ENCODE data around the gene EED.

DNA sequence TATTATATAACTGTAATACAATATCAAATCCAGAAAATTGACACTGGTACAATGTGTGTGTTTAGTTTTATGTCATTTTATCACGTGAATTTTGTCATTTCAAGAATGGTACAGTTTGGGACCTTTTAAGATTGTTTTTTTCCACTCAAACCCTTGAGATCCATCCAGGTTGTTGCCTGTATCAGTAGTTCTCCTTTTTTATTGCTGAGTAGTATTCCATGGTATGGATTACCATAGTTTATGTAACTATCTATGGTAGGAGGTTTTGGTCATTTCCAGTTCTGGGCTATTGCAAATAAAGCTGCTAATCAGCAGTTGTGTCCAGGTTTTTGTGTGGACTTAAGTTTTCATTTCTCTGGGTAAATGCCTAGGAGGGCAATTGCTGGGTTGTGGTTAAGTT, 25.1 kb downstream of the EED start:
- TF ChIP-seq, protein P1, sequence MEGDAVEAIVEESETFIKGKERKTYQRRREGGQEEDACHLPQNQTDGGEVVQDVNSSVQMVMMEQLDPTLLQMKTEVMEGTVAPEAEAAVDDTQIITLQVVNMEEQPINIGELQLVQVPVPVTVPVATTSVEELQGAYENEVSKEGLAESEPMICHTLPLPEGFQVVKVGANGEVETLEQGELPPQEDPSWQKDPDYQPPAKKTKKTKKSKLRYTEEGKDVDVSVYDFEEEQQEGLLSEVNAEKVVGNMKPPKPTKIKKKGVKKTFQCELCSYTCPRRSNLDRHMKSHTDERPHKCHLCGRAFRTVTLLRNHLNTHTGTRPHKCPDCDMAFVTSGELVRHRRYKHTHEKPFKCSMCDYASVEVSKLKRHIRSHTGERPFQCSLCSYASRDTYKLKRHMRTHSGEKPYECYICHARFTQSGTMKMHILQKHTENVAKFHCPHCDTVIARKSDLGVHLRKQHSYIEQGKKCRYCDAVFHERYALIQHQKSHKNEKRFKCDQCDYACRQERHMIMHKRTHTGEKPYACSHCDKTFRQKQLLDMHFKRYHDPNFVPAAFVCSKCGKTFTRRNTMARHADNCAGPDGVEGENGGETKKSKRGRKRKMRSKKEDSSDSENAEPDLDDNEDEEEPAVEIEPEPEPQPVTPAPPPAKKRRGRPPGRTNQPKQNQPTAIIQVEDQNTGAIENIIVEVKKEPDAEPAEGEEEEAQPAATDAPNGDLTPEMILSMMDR (IDR thresholded peaks at IDR 0.05; ENCODE audit: low read depth, low read length, poor library complexity, severe bottlenecking) = no peak
- TF ChIP-seq EZH2phosphoT487 (IDR thresholded peaks at IDR 0.05; ENCODE audit: borderline replicate concordance, low read length) = no peak

All from DOHH2 (cell line).